ENCODE measurements around the gene CSTF3. TPM values are rescaled to one million over a fixed set of nuclear protein-coding genes. Genes with fewer than 3 reads are reported as not detected.
"Not testable (repeated sequence)": the region's sequence is repeated elsewhere in the genome, so short reads cannot be mapped to it uniquely, and the experiment has no call there.

Gene CSTF3
- total RNA-seq, 2 donors from 2014 or later: 14.0 to 15.8 TPM

DNA sequence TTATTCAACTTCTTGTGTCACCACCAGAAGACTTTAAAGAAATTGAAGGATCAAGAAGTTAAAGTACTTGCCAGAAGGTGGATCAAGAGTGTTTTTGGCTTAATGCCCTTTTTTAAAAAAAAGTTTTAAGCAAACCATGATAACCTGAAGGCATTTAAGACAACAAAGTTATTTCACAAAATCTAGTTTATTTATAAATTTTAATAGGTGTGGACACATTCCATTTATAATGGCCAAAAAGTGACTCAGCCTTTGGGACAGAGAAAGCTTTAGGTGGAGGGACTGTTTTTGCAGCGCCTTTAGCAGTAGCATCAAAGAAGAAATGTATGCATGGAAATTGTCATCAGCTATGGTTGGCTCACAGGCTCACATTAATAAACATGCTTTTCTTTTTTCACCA, 104.0 kb downstream of the CSTF3 start:
- ATAC-seq (no peak), DNase-seq (no peak)
- intact Hi-C loops (cut with DNase I): no loop called here

DNA sequence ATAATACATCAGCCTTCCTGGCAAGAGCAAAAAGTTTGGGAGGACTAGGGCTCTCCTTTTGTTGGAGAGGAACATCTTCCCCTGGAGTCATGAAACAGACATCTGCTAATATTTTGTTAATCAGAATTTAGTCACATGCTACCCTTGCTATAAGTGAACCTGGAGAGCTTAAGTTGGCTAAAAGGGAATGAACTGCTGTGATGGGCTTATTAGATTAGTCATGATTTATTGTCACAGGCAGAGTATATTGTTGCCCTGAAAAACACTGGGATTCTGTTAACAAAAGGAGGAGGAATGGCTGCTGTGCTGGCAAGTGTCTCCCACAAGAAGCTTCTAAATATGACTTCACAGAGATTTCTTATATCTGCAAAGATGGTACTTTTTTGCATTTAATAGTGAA, 105.9 kb downstream of the CSTF3 start:
- intact Hi-C loops (cut with DNase I): no loop called here
- ATAC-seq: no peak

DNA sequence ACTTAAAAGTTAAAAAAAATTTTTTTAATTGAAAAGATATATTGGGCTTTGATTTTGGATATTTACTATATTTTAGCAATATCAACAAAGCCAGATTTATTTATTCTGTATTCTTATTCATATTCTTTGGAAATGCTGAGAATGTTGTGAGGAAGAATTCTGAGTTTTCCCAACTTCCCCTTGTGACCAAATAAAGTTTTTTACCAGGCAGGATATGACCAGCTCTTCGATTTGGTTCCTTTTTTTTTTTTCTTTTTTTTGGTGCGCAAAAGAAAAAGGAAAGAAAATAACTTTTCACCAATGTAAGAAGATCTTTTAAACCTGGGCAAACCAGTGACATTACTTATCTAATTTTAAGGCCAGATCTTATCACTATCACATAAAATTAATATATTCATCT, 109.0 kb downstream of the CSTF3 start:
- intact Hi-C loops (cut with DNase I): no loop called here
- DNase-seq: no peak
- ATAC-seq: no peak

More for the DNA sequence above, 105.9 kb downstream of the CSTF3 start:
- no peak for DNase-seq

DNA sequence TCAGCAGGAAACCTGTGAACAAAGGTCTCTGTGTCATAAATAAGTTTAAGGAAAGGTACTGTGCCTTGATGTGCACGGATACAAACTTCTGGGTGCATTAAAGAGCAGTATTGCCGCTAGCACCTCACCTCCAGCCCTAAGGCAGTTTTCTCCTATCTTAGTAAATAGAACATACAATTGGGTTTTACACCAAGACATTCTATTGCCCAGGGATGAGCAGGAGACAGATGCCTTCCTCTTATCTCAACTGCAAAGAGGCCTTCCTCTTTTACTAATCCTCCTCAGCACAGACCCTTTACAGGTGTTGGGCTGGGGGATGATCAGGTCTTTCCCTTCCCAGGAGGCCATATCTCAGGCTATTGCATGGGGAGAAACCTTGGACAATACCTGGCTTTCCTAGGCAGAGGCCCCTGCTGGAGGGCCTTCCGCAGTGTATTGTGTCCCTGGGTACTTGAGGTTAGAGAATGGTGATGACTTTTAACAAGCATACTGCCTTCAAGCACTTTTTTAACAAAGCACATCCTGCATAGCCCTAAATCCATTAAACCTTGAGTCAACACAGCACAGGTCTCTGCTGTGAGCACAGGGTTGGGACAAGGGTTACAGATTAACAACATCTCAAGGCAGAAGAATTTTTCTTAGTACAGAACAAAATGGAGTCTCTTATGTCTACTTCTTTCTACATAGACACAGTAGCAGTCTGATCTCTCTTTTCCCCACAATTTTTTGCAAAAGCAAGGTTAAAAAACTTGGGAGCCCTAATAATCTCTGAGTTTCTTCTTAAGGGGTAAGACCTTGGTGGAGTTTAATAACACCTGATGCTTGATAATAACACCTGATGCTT, 111.5 kb downstream of the CSTF3 start:
- DNase-seq; intact Hi-C loops (cut with DNase I); ATAC-seq: not testable (repeated sequence)

DNA sequence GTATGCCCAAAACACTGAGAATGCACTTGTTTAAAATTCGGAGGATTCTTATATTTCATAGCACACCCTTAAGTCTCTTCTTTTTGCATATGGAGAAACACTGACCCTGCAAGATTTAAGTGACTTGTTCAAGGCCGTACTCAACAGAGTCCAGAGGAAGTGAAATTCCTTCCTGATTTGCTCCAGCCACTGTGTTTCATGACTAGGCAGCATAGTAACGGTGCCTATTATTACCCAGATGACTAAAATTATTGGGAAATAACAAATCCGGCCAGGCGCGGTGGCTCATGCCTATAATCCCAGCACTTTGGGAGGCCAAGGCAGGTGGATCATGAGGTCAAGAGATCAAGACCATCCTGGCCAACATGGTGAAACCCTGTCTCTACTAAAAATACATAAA, 112.6 kb downstream of the CSTF3 start:
- DNase-seq; intact Hi-C loops (cut with DNase I): not testable (repeated sequence)
- ATAC-seq: peak; percentile 34 to 81

DNA sequence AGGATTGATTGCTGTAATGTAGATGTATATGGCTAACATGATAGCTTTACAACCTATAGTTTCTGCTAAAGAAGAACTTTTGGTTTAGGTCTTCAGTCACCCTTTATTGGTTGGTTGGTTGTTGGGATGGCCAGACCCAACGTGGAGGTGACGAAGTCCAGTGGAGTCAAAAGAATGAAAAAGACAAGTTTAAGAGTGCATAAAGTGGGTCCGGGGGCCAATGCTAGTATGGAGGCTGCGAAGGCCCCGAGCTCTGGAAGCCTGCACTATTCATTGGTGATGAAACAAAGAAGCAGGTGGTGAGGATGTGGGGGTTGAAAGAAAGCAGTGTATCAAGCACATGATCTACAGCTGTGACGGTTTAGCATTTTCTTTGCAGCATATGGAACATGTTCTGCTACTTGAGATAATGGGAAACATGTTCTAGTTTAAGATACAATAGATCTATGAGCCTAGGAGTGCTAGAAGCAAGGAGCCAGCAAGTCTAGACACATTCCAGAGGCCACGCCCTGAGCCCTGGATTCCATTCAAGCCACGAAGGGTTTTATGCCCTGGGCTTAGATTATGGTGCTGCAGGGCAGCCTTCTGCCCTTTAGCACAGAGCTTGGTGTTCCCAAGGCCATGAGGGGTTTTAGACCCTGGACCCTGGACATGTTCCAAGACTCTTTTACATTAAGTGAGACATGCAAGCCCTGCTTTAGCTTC, 115.6 kb downstream of the CSTF3 start:
- no peak for ATAC-seq
- intact Hi-C loops (cut with DNase I): no loop called here

DNA sequence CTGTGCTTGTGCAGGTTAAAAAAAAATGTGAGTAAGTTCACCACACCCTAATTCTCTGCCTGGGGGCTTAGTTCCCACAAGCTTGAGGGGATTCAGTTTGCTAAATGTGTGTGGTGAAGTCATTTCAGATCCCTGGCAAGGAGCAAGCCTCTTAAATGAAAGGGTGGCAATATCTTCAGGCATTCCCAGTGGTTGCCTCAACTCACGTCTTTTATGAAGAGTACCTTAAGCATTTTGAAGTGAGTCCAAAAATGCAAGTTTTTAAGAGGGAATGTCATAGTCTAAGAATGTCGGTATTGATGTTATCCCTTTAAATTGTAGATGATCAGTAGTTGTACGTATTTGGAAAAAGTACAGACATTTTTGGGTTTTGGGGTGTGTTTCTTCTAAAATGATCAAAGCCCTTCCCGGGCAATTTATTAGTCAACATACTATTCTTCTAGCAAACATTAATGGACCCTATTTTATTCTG, 117.0 kb downstream of the CSTF3 start:
- ATAC-seq: no peak
- no peak for DNase-seq
- intact Hi-C loops (cut with DNase I): no loop called here

More for the DNA sequence above, 115.6 kb downstream of the CSTF3 start:
- no peak for DNase-seq

DNA sequence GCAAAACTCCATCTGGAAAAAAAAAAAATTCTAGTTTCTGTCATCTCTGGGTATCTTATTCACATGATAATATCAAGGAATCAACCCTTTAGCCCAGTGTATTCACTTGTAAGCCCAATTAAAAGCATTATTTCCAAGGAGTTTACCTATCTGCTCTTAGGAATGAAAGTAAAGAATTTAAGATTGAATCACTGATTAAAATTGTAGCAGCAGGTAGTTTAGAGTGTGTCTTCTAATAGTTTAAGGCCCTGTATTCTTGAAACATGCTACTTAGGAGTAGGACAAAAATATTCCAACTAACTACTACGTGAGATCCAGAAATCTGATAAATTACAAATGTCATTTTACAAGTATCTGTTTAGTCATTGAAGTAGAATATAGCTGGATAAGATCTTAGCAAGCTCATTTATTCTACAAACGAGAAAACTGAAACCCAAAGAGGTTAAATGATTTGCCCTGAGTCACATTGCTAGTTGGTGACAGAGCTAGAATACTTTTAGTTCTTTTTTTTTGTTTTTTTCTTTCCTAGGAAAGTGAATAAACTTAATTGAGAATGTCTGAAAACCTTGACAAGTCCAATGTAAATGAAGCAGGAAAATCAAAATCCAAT, 118.0 kb downstream of the CSTF3 start:
- ATAC-seq (no peak), DNase-seq (no peak)
- intact Hi-C loops (cut with DNase I): no loop called here

DNA sequence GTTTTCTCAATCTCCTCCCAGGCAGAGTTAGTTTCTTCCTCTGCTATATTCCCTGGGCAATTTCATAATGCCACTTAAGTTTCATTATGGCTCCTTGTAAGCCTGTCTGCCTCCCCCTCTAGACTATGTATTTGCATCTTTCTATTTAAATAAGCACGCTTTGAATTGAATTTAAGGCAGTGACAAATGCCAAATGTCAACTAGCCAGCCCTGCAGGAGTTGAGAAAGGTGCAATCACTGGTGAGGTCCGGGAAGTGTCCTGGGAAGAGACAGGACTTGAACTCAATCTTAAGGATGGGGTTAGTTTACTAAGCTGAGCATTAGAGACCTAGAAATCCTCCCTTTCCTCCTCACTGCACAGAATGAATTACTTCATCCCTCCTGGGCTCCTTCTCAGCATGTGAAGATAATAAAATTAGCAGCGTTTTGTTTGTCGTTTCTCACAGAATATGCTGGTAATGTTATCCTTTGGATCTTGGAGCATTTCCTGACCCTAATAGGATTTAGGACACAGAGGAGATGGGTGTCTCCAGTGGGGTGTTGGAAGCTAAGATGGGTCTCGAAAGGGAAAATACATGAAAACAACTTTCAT, 120.3 kb downstream of the CSTF3 start:
- intact Hi-C loops (cut with DNase I): no loop called here
- DNase-seq (no peak), ATAC-seq (no peak)

DNA sequence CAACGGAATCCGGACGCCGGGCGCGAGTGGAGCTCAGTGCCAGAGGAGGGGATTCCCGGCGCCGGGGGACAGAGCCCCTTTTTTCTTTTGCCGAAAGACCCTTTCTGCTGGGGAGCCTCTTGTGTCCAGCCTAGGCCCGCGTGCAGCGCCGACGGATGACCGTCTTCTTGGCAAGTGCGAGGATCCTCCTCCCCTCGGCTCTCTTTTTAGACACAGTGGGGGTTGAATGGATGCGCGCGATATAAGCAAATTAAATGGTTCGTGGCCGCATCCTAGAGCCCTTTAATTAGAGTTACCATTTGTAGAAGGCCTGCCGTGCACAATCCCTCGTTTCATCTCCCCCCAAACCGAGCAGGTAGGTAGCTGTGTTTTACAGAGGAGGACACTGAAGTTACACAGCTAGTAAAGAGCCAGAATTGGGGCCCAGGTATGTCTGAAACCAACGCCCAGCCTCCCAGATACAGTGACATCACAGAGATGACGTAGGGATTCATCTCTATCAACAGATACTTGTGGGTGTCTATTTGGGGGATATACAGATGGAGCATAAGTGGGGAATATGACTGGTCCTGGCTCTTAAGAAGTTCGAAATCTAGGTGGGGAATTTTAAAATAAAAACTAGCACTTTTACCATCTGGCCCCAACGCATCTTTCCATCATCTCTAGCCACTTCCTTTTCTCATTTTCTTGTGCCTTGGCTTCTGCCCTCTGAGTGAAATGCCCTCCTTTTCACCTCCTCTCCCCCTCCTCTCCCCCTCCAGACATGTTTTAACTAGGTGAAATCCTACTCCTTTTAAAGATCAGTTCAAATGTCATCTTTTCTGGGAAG, 121.0 kb downstream of the CSTF3 start:
- intact Hi-C loops (cut with DNase I): no loop called here

DNA sequence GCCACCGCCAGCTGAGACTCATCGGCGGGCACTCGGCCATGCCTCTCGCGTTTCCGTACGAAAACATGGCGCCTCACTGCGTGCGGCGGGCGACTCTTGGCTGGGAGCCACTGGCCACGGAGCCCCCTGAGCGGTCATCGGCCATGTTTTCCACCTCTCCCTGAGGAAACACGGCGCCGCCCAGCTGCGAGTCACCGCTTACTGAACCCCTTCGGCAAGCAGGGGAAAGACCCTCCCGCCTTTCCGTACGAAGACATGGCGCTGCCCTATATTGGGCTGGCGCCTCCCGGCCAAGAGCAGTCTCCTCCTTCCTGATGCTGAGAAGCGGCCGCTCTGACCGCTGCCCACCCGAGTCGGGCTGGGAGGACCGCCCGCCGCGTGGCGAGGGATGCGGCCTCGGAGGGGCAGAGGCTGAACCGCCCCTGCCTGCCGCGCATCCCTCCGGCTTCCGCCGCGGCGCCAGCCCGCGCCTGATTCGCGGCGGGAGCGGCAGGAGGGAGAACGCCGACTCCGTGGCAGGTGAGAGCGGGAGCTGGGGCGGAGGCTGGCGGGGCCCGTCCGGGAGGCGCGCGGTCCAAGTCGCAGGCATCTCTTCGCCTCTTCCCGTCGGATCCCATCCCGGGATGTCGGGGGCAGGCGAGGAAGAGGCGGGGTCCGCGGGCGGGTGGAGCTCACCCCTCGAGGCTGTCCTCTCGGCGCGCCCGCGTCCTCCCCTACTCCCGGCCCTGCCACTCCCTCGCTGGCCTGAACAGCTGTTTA, 121.8 kb downstream of the CSTF3 start, which contains the start of gene TCP11L1:
TCP11L1 (plus strand) TSS at position 299 of the 759 bp plus-strand sequence. CDS start 4,202 bp downstream, outside the sequence.
- DNase-seq: peak; percentile 90
- intact Hi-C loops (cut with DNase I): no loop called here
- ATAC-seq: peak; percentile 95

More for the DNA sequence above, 121.0 kb downstream of the CSTF3 start:
- ATAC-seq (peak; percentile 13 to 52), DNase-seq (no peak)

DNA sequence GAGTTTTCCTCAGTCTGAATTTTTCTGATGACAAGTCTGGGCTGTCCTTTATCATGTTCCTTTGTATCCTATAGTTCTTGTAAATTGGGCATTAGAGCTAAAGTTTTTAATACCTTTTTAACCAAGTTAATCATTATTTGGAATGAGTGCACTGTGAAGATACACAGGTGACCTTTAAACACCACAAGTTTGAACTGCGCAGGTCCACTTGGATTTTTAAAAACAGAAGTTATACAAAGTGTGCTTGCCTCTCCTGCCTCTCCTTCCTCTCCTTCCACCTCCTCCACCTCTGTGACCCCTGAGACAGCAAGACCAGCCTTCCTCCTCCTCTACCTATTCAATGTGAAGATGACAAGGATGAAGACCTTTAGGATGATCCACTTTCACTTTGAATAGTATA, 126.3 kb downstream of the CSTF3 start:
- no peak for DNase-seq
- ATAC-seq: no peak
- intact Hi-C loops (cut with DNase I): no loop called here

Other genes starting within 250 kb of the CSTF3 start
- under 1 TPM; 0.41 to 0.42 TPM for gene DEPDC7, start 145.6 kb downstream of the CSTF3 start, total RNA-seq
- 1 to 10 TPM; 9.7 to 9.8 TPM for gene TCP11L1, start 121.9 kb downstream of the CSTF3 start, total RNA-seq
- 100 to 1,000 TPM; 202 to 226 TPM for gene HIPK3, start 95.9 kb upstream of the CSTF3 start, total RNA-seq
- under 1 TPM; 0.06 to 0.97 TPM for gene KIAA1549L, start 214.6 kb upstream of the CSTF3 start, total RNA-seq